GM12878 (cell line): ENCODE measurements around the gene AK5.

Experiments
- ATF2 ChIP-seq: IDR thresholded peaks from 2 replicates; pipeline ENCODE4 v1.6.1; 2012; ENCODE audit warnings: low read length, inconsistent platforms
- BACH1 ChIP-seq: fragments of 450-650 bp; IDR thresholded peaks from 2 replicates; pipeline ENCODE4 v1.6.1; 2017; ENCODE audit warnings: mild to moderate bottlenecking, borderline replicate concordance
- BMI1 ChIP-seq: fragments of 450-650 bp; IDR thresholded peaks from 2 replicates; pipeline ENCODE4 v1.6.1; 2016; ENCODE audit warnings: mild to moderate bottlenecking, moderate library complexity, borderline replicate concordance
- CHD2 ChIP-seq: IDR thresholded peaks from 2 replicates; pipeline ENCODE4 v1.6.1; 2011; ENCODE audit warnings: low read depth, low read length, improper control_type of control experiment, borderline replicate concordance
- CTCF ChIP-seq, 3 experiments: IDR thresholded peaks in 2 of 3; conservative IDR thresholded peaks in 1 of 3; 2 replicates each; pipeline ENCODE4 v1.5.1; 2011; ENCODE audit warnings: low read depth in 3 of 3, low read length in 3 of 3, mild to moderate bottlenecking in 3 of 3, control low read depth in 2 of 3, moderate library complexity in 2 of 3, inconsistent platforms in 1 of 3, mixed read lengths in 1 of 3; ENCODE audit not compliant: control insufficient read depth in 2 of 3, insufficient read depth in 1 of 3; ENCODE audit errors: extremely low read depth in 1 of 3
- EZH2 ChIP-seq: IDR thresholded peaks from 2 replicates; pipeline ENCODE4 v1.6.1; 2012; ENCODE audit warnings: low read depth, mild to moderate bottlenecking, control low read depth, inconsistent platforms, low read length, borderline replicate concordance; ENCODE audit not compliant: control insufficient read depth
- NKRF ChIP-seq: fragments of 450-650 bp; conservative IDR thresholded peaks from 2 replicates; pipeline ENCODE4 v1.6.1; 2017; ENCODE audit warnings: mild to moderate bottlenecking, moderate library complexity
- NRF1 ChIP-seq: conservative IDR thresholded peaks from 2 replicates; pipeline ENCODE4 v1.6.1; 2011; ENCODE audit warnings: mild to moderate bottlenecking, low read depth, low read length, improper control_type of control experiment
- POLR2A ChIP-seq: IDR thresholded peaks from 2 replicates; pipeline ENCODE4 v1.6.1; 2011; ENCODE audit warnings: low read depth, mild to moderate bottlenecking, low read length
- SP1 ChIP-seq: IDR thresholded peaks from one replicate; pipeline ENCODE4 v1.6.1; 2011; ENCODE audit warnings: low read depth, low read length
- TCF3 ChIP-seq: IDR thresholded peaks from 2 replicates; pipeline ENCODE4 v1.6.1; 2012; ENCODE audit warnings: low read depth, mild to moderate bottlenecking, low read length, borderline replicate concordance; ENCODE audit not compliant: insufficient read depth
- TCF7 ChIP-seq: IDR thresholded peaks from 2 replicates; pipeline ENCODE4 v1.6.1; 2014; ENCODE audit warnings: antibody characterized with exemption, borderline replicate concordance
- ZBTB33 ChIP-seq: fragments of 450-650 bp; IDR thresholded peaks from 2 replicates; pipeline ENCODE4 v1.6.1; 2017; ENCODE audit warnings: mild to moderate bottlenecking
- ZNF384 ChIP-seq: IDR thresholded peaks from 2 replicates; pipeline ENCODE4 v1.6.1; 2012; ENCODE audit warnings: low read depth, mild to moderate bottlenecking, low read length, improper control_type of control experiment, borderline replicate concordance

- no peak for TF ChIP-seq ZNF384
- TF ChIP-seq TCF3, result no peak
- TF ChIP-seq CTCF (IDR thresholded peaks at IDR 0.05 in 2 of 3, conservative IDR thresholded peaks at IDR 0.05 in 1 of 3; ENCODE audit: control insufficient read depth in 2 of 3, extremely low read depth in 1 of 3, insufficient read depth in 1 of 3, low read depth in 3 of 3, low read length in 3 of 3), result peak; percentile 78 to 84 (median 80)
- TF ChIP-seq ZBTB33, result no peak
- TF ChIP-seq TCF7, result no peak
- no peak for TF ChIP-seq CHD2
- TF ChIP-seq POLR2A, result no peak
- no peak for TF ChIP-seq SP1
- TF ChIP-seq EZH2, result no peak
- TF ChIP-seq ATF2, result no peak
- TF ChIP-seq NKRF, result no peak
- no peak for TF ChIP-seq BMI1
- TF ChIP-seq BACH1, result no peak
- TF ChIP-seq NRF1, result no peak
Measured at GRCh38 chr1:77533660-77534305, 252.0 kb downstream of the AK5 start.
